A673 (cell line): ENCODE measurements around the gene PTPA. TPM values are rescaled to one million over a fixed set of nuclear protein-coding genes. Genes with fewer than 3 reads are reported as not detected.

Source experiments
- BruUV-seq: library from RNA; stranded (reverse); fragments of 400-500 nt; replicated peaks from 2 replicates; lab custom pipeline; 2021; lab: Mats Ljungman, UMichigan
- CTCF ChIA-PET: fragments of 300-600 bp; sonication (Branson Sonifier 250); formaldehyde crosslinking; loops from one replicate; lab custom pipeline; 2022; ENCODE audit warnings: antibody characterized with exemption; lab: Charles Lee
- POLR2A ChIA-PET: fragments of 300-600 bp; sonication (Branson Sonifier 250); formaldehyde crosslinking; loops from one replicate; lab custom pipeline; 2022; ENCODE audit warnings: antibody characterized with exemption; ENCODE audit not compliant: low non-redundant PET; lab: Charles Lee
- DNase-seq: peaks from one replicate; pipeline ENCODE4 v3.0.0-alpha.2; 2015; ENCODE audit warnings: low spot score
- H3K27ac ChIP-seq: fragments of 200-600 bp; sonication (generic); 2 replicates; pipeline ENCODE4 v1.5.1; 2016; ENCODE audit warnings: mixed run types, low read depth, mild to moderate bottlenecking, mixed read lengths, antibody characterized with exemption, low read length; ENCODE audit not compliant: poor library complexity, severe bottlenecking
- H3K27me3 ChIP-seq: fragments of 200-600 bp; sonication (generic); replicated peaks from 2 replicates; pipeline ENCODE4 v1.6.1; 2017; ENCODE audit warnings: mixed run types, low read depth, mild to moderate bottlenecking, mixed read lengths, antibody characterized with exemption, low read length; ENCODE audit not compliant: insufficient read depth, poor library complexity
- H3K36me3 ChIP-seq: fragments of 200-600 bp; sonication (generic); 2 replicates; pipeline ENCODE4 v1.6.1; 2016; ENCODE audit warnings: mixed run types, mild to moderate bottlenecking, mixed read lengths, antibody characterized with exemption, low read length; ENCODE audit not compliant: insufficient read depth, poor library complexity, severe bottlenecking
- H3K4me1 ChIP-seq: fragments of 200-600 bp; sonication (generic); 2 replicates; pipeline ENCODE4 v1.6.1; 2017; ENCODE audit warnings: mixed run types, mild to moderate bottlenecking, mixed read lengths, antibody characterized with exemption, low read length; ENCODE audit not compliant: insufficient read depth, poor library complexity, severe bottlenecking
- H3K4me3 ChIP-seq: fragments of 200-600 bp; sonication (generic); 2 replicates; pipeline ENCODE4 v1.5.1; 2016; ENCODE audit warnings: low read depth, mixed run types, mild to moderate bottlenecking, mixed read lengths, low read length; ENCODE audit not compliant: poor library complexity, severe bottlenecking
- H3K9me3 ChIP-seq: fragments of 200-600 bp; sonication (generic); 2 replicates; pipeline ENCODE4 v1.6.1; 2016; ENCODE audit warnings: mixed run types, low read depth, mild to moderate bottlenecking, mixed read lengths, antibody characterized with exemption, low read length; ENCODE audit not compliant: poor library complexity, severe bottlenecking
- CTCF ChIP-seq: fragments of 300-800, 200-600 bp; sonication (generic); conservative IDR thresholded peaks from 2 replicates; pipeline ENCODE4 v1.5.1; 2017; ENCODE audit warnings: low read depth, mild to moderate bottlenecking, antibody characterized with exemption, low read length, moderate library complexity, mixed read lengths
- EZH2 ChIP-seq: fragments of 200-600 bp; sonication (generic); IDR thresholded peaks from 2 replicates; pipeline ENCODE4 v1.6.1; 2017; ENCODE audit warnings: borderline replicate concordance, low read depth, mild to moderate bottlenecking, mixed read lengths, antibody characterized with exemption, low read length; ENCODE audit not compliant: poor library complexity, severe bottlenecking
- intact Hi-C: fragments of 100-400 bp; cut with micrococcal nuclease; formaldehyde crosslinking; loops from one replicate; pipeline ENCODE4 v1.10.0; 2022; ENCODE audit not compliant: unreplicated experiment
- total RNA-seq: library from RNA; stranded (reverse); gene quantifications from 2 replicates; pipeline ENCODE4 v1.2.3, GENCODE V29; 2021

The PTPA gene
- total RNA-seq, 1 experiment from 2014 or later: 157 TPM

GRCh38 chr9:129138476-129139232 lies 27.4 kb downstream of the PTPA start:
- Histone ChIP-seq H3K4me1 (peaks cover 48% of the 10 kb centered on the region), H3K9me3 (no peaks in the 10 kb centered on the region), H3K27ac (peak overlapping the region; percentile 100), H3K27me3 (no peaks in the 10 kb centered on the region), H3K4me3 (no peak overlapping the region), H3K36me3 (peaks cover 32% of the 10 kb centered on the region)
- no TSS peak for BruUV-seq
- DNase-seq: no peak
- CTCF ChIA-PET: interaction anchor here (0.5 to 2.9 kb wide), 8 partner anchors 13 to 652 kb away, joined by 3 to 40 read pairs (median 4); partner anchors contain the start of gene NTMT1
- POLR2A ChIA-PET: no interaction called here
- intact Hi-C loops: loop anchor here (1.0 to 5.0 kb wide), 3 partner anchors 359 to 649 kb away; no protein-coding TSS in a partner anchor
- TF ChIP-seq EZH2 (no peak), CTCF (no peak)

- H3K27me3 ChIP-seq: no peaks in the 10 kb centered on the region
- H3K9me3 ChIP-seq: no peaks in the 10 kb centered on the region
- H3K4me3 ChIP-seq: peak overlapping the region; percentile 41
- H3K36me3 ChIP-seq: peaks cover 38% of the 10 kb centered on the region
- peaks cover 49% of the 10 kb centered on the region for H3K4me1 ChIP-seq
- ChIA-PET POLR2A (interaction anchor here (0.6 kb wide), 2 partner anchors 11 to 310 kb away, joined by 3 to 4 read pairs; no protein-coding TSS in a partner anchor), CTCF (interaction anchor here (0.5 to 2.9 kb wide), 14 partner anchors 8 to 651 kb away, joined by 3 to 40 read pairs (median 4); partner anchors contain the start of gene NTMT1)
- peak overlapping the region; percentile 100 for H3K27ac ChIP-seq
- peak; percentile 93 for DNase-seq
- no peak for TF ChIP-seq EZH2
- peak; percentile 92 for TF ChIP-seq CTCF
- intact Hi-C loops: loop anchor here (1.0 to 5.0 kb wide), 3 partner anchors 358 to 648 kb away; no protein-coding TSS in a partner anchor
- no TSS peak for BruUV-seq
These were observed 28.2 kb downstream of the PTPA start for GRCh38 chr9:129139233-129139992.

- Histone ChIP-seq H3K4me3 (peak overlapping the region; percentile 41), H3K9me3 (no peaks in the 10 kb centered on the region), H3K27me3 (no peaks in the 10 kb centered on the region), H3K27ac (peak overlapping the region; percentile 100), H3K36me3 (peaks cover 33% of the 10 kb centered on the region), H3K4me1 (peaks cover 49% of the 10 kb centered on the region)
- TF ChIP-seq CTCF (no peak), EZH2 (no peak)
- CTCF ChIA-PET: interaction anchor here (0.7 to 2.9 kb wide), 10 partner anchors 8 to 597 kb away, joined by 3 to 40 read pairs (median 4); partner anchors contain the start of gene NTMT1
- intact Hi-C loops: loop anchor here (1.0 to 10.0 kb wide), 5 partner anchors 35 to 647 kb away; no protein-coding TSS in a partner anchor
- POLR2A ChIA-PET: interaction anchor here (0.6 to 0.7 kb wide), 4 partner anchors 10 to 500 kb away, joined by 3 to 12 read pairs (median 4); no protein-coding TSS in a partner anchor
- BruUV-seq: no TSS peak
- DNase-seq: peak; percentile 100
These were observed 28.8 kb downstream of the PTPA start for GRCh38 chr9:129139993-129140396.
